GM23338 (cell line): ENCODE measurements around the gene EDAR. TPM values are rescaled to one million over a fixed set of nuclear protein-coding genes. Genes with fewer than 3 reads are reported as not detected.

ENCODE experiments used
- ATAC-seq: fragments of 200-7000 bp; cut with Tn5 transposase; 3 replicates; pipeline ENCODE4 v1.9.1; 2020
- DNase-seq: peaks from one replicate; pipeline ENCODE4 v3.0.0-alpha.2; 2015; ENCODE audit warnings: low spot score
- H2AFZ ChIP-seq: fragments of 200-600 bp; sonication (generic); 2 replicates; pipeline ENCODE4 v1.8.0; 2016; ENCODE audit warnings: antibody characterized with exemption, mild to moderate bottlenecking, moderate library complexity
- H3F3A ChIP-seq: fragments of 200-600 bp; sonication (generic); replicated peaks from 2 replicates; pipeline ENCODE4 v1.8.0; 2017; ENCODE audit warnings: antibody characterized with exemption, mixed run types, low read depth
- H3K27ac ChIP-seq: fragments of 200-600 bp; sonication (generic); 2 replicates; pipeline ENCODE4 v1.6.1; 2016; ENCODE audit warnings: low read depth
- H3K27me3 ChIP-seq: fragments of 200-600 bp; sonication (generic); 2 replicates; pipeline ENCODE4 v1.8.0; 2016; ENCODE audit warnings: mild to moderate bottlenecking, mixed run types, moderate library complexity; ENCODE audit not compliant: insufficient read depth
- H3K36me3 ChIP-seq: fragments of 200-600 bp; sonication (generic); 2 replicates; pipeline ENCODE4 v1.8.0; 2016; ENCODE audit warnings: mild to moderate bottlenecking; ENCODE audit not compliant: insufficient read depth
- H3K4me1 ChIP-seq: fragments of 200-600 bp; sonication (generic); 2 replicates; pipeline ENCODE4 v1.8.0; 2016; ENCODE audit warnings: mild to moderate bottlenecking, moderate library complexity; ENCODE audit not compliant: insufficient read depth
- H3K4me2 ChIP-seq: fragments of 200-600 bp; sonication (generic); 2 replicates; pipeline ENCODE4 v1.7.1; 2017; ENCODE audit warnings: mixed run types
- H3K4me3 ChIP-seq: fragments of 200-600 bp; sonication (generic); 2 replicates; pipeline ENCODE4 v1.6.1; 2016; ENCODE audit warnings: mixed run types
- H3K79me2 ChIP-seq: fragments of 200-600 bp; sonication (generic); replicated peaks from 2 replicates; pipeline ENCODE4 v1.8.0; 2017; ENCODE audit warnings: mild to moderate bottlenecking; ENCODE audit not compliant: insufficient read depth
- H3K9me2 ChIP-seq: fragments of 200-600 bp; sonication (generic); 2 replicates; pipeline ENCODE4 v1.8.0; 2017; ENCODE audit not compliant: insufficient read depth
- H4K20me1 ChIP-seq: fragments of 200-600 bp; sonication (generic); replicated peaks from 2 replicates; pipeline ENCODE4 v1.8.0; 2017; ENCODE audit warnings: mild to moderate bottlenecking; ENCODE audit not compliant: insufficient read depth
- H3K27ac Mint-ChIP-seq: 2 replicates; pipeline ENCODE4 v1.8.0; 2020; ENCODE audit warnings: inconsistent platforms, mild to moderate bottlenecking, moderate library complexity, mixed read lengths
- H3K27me3 Mint-ChIP-seq: 3 replicates; pipeline ENCODE4 v1.8.0; 2022; ENCODE audit warnings: low read depth, mild to moderate bottlenecking, moderate library complexity, mixed read lengths, inconsistent platforms; ENCODE audit not compliant: insufficient read depth, poor library complexity
- H3K36me3 Mint-ChIP-seq: 3 replicates; pipeline ENCODE4 v1.8.0; 2021; ENCODE audit warnings: low read depth, mild to moderate bottlenecking, inconsistent platforms, moderate library complexity, mixed read lengths
- H3K4me1 Mint-ChIP-seq: 3 replicates; pipeline ENCODE4 v1.8.0; 2020; ENCODE audit warnings: mild to moderate bottlenecking, inconsistent platforms, mixed read lengths
- H3K4me3 Mint-ChIP-seq: 3 replicates; pipeline ENCODE4 v1.8.0; 2021; ENCODE audit warnings: moderate library complexity, mild to moderate bottlenecking, inconsistent platforms, mixed read lengths
- H3K9me3 Mint-ChIP-seq: 3 replicates; pipeline ENCODE4 v1.8.0; 2020; ENCODE audit warnings: moderate library complexity, mild to moderate bottlenecking, inconsistent platforms, mixed read lengths
- CREB1 ChIP-seq: fragments of 250-450 bp; sonication (Bioruptor Pico); IDR thresholded peaks from 2 replicates; pipeline ENCODE4 v1.5.0; 2020; ENCODE audit warnings: low read depth, mild to moderate bottlenecking, moderate library complexity
- EZH2 ChIP-seq: fragments of 200-600 bp; sonication (generic); IDR thresholded peaks from one replicate; pipeline ENCODE4 v1.8.0; 2017; ENCODE audit warnings: antibody characterized with exemption, mild to moderate bottlenecking, low read depth; ENCODE audit not compliant: unreplicated experiment
- EZH2phosphoT487 ChIP-seq: fragments of 200-600 bp; sonication (generic); IDR thresholded peaks from one replicate; pipeline ENCODE4 v1.8.1; 2018; ENCODE audit warnings: antibody characterized with exemption; ENCODE audit not compliant: unreplicated experiment
- JUNB ChIP-seq: IDR thresholded peaks from one replicate; pipeline ENCODE4 v1.6.1; 2016; ENCODE audit warnings: antibody characterized with exemption; ENCODE audit not compliant: unreplicated experiment
- NANOG ChIP-seq: IDR thresholded peaks from 2 replicates; pipeline ENCODE4 v1.6.1; 2016; ENCODE audit warnings: antibody characterized with exemption, borderline replicate concordance
- POLR2AphosphoS5 ChIP-seq: IDR thresholded peaks from 2 replicates; pipeline ENCODE4 v1.6.1; 2016; ENCODE audit warnings: antibody characterized with exemption, low read depth
- STAT1 ChIP-seq: IDR thresholded peaks from one replicate; pipeline ENCODE4 v1.6.1; 2016; ENCODE audit warnings: antibody characterized with exemption; ENCODE audit not compliant: unreplicated experiment
- ZNF114 ChIP-seq: fragments of 250-450 bp; sonication (Bioruptor Pico); IDR thresholded peaks from 2 replicates; pipeline ENCODE4 v1.5.0; 2020; ENCODE audit warnings: mild to moderate bottlenecking, moderate library complexity
- ZNF331 ChIP-seq: fragments of 250-450 bp; sonication (Bioruptor Pico); IDR thresholded peaks from 2 replicates; pipeline ENCODE4 v1.5.0; 2020; ENCODE audit warnings: low read depth, mild to moderate bottlenecking, moderate library complexity
- polyA plus RNA-seq: library from polyadenylated mRNA; unstranded; fragments of >200 nt; fragmentation: Nextera tagmentation; extraction: Ambion mirVana; gene quantifications from 2 replicates; pipeline ENCODE4 v1.2.1, GENCODE V29; 2016
- total RNA-seq: library from RNA; depleted of rRNA; stranded (reverse); fragments of >200 nt; shearing (Covaris generic); gene quantifications from 2 replicates; pipeline ENCODE4 v1.2.3, GENCODE V29; 2014
- TF ChIP-seq, protein P1 (sequence below): fragments of 250-450 bp; sonication (Bioruptor Pico); IDR thresholded peaks from 2 replicates; pipeline ENCODE4 v1.5.0; 2020; ENCODE audit warnings: mild to moderate bottlenecking, moderate library complexity
- TF ChIP-seq, protein P2 (sequence below): IDR thresholded peaks from 2 replicates; pipeline ENCODE4 v1.6.1; 2016; ENCODE audit warnings: antibody characterized with exemption
- TF ChIP-seq, protein P3 (sequence below): IDR thresholded peaks from one replicate; pipeline ENCODE4 v1.6.1; 2018; ENCODE audit warnings: antibody characterized with exemption; ENCODE audit not compliant: unreplicated experiment
- TF ChIP-seq, protein P4 (sequence below), 2 experiments: fragments of 200-600 bp in 1 of 2; sonication (generic) in 1 of 2; conservative IDR thresholded peaks; 2 replicates each; pipeline versions ENCODE4 v1.5.1 to v1.6.1; 2016 to 2017; ENCODE audit warnings: antibody characterized with exemption in 2 of 2, low read depth in 2 of 2, mild to moderate bottlenecking in 2 of 2, moderate library complexity in 1 of 2

The EDAR gene
- total and polyA plus RNA-seq, 2 experiments from 2014 or later: not detected

DNA sequence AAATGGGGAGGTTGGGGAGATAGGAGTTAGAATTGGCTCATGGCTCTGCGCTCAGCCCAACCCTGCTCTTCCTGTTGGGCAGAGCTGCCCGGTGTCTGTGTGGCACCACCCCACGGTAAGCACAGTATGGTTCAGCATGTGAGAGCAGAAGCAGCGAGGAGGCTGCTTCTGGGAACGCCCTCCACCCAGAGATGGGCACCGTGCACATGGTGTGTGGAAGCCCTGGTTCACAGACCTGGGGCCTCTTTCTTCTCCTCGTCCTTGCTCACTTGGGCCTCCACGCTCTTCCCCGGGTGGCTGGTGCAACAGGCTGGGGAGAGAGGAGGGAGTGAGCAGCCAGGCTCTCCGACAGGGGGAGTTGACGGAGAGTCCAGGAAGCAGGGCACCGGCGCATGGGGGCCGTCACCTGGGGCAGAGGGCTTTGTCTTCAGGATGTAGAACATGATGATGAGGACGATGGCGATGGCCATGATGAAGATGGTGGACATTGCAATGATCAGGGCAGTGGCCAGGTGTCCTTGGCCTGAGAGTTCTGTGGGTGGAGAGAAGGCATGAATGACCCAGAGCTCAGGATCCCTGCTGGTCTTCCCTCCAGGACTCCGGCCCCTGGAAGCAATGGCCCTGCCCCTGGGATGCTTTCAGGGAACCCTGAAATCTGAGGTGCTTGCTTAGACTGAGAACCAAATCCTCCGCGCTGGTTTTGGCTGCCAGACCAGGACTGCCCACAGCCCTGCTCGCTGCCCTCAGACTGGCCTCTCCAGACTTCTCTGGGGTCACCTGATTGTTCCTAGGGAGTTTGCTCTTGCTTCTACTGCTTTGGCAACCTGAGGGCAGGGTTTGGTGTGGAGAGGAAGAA is 78.3 kb downstream of the EDAR start:
- H3K4me1 ChIP-seq: no peaks in the 10 kb centered on the region
- H2AFZ ChIP-seq: no peak overlapping the region
- Mint-ChIP-seq H3K9me3 (no peaks in the 10 kb centered on the region), H3K27me3 (no peaks in the 10 kb centered on the region), H3K4me3 (no peak overlapping the region), H3K27ac (no peak overlapping the region), H3K4me1 (no peaks in the 10 kb centered on the region; the same call in 2 of the 3 replicates), H3K36me3 (no peaks in the 10 kb centered on the region; the same call in 2 of the 3 replicates)
- H3K9me2 ChIP-seq: no peaks in the 10 kb centered on the region
- TF ChIP-seq, protein P1, sequence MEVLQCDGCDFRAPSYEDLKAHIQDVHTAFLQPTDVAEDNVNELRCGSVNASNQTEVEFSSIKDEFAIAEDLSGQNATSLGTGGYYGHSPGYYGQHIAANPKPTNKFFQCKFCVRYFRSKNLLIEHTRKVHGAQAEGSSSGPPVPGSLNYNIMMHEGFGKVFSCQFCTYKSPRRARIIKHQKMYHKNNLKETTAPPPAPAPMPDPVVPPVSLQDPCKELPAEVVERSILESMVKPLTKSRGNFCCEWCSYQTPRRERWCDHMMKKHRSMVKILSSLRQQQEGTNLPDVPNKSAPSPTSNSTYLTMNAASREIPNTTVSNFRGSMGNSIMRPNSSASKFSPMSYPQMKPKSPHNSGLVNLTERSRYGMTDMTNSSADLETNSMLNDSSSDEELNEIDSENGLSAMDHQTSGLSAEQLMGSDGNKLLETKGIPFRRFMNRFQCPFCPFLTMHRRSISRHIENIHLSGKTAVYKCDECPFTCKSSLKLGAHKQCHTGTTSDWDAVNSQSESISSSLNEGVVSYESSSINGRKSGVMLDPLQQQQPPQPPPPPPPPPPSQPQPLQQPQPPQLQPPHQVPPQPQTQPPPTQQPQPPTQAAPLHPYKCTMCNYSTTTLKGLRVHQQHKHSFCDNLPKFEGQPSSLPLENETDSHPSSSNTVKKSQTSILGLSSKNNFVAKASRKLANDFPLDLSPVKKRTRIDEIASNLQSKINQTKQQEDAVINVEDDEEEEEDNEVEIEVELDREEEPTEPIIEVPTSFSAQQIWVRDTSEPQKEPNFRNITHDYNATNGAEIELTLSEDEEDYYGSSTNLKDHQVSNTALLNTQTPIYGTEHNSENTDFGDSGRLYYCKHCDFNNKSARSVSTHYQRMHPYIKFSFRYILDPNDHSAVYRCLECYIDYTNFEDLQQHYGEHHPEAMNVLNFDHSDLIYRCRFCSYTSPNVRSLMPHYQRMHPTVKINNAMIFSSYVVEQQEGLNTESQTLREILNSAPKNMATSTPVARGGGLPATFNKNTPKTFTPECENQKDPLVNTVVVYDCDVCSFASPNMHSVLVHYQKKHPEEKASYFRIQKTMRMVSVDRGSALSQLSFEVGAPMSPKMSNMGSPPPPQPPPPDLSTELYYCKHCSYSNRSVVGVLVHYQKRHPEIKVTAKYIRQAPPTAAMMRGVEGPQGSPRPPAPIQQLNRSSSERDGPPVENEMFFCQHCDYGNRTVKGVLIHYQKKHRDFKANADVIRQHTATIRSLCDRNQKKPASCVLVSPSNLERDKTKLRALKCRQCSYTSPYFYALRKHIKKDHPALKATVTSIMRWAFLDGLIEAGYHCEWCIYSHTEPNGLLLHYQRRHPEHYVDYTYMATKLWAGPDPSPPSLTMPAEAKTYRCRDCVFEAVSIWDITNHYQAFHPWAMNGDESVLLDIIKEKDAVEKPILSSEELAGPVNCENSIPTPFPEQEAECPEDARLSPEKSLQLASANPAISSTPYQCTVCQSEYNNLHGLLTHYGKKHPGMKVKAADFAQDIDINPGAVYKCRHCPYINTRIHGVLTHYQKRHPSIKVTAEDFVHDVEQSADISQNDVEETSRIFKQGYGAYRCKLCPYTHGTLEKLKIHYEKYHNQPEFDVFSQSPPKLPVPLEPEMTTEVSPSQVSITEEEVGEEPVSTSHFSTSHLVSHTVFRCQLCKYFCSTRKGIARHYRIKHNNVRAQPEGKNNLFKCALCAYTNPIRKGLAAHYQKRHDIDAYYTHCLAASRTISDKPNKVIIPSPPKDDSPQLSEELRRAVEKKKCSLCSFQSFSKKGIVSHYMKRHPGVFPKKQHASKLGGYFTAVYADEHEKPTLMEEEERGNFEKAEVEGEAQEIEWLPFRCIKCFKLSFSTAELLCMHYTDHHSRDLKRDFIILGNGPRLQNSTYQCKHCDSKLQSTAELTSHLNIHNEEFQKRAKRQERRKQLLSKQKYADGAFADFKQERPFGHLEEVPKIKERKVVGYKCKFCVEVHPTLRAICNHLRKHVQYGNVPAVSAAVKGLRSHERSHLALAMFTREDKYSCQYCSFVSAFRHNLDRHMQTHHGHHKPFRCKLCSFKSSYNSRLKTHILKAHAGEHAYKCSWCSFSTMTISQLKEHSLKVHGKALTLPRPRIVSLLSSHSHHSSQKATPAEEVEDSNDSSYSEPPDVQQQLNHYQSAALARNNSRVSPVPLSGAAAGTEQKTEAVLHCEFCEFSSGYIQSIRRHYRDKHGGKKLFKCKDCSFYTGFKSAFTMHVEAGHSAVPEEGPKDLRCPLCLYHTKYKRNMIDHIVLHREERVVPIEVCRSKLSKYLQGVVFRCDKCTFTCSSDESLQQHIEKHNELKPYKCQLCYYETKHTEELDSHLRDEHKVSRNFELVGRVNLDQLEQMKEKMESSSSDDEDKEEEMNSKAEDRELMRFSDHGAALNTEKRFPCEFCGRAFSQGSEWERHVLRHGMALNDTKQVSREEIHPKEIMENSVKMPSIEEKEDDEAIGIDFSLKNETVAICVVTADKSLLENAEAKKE (CRISPR knock-in tag): no peak
- no peak for TF ChIP-seq POLR2AphosphoS5
- TF ChIP-seq EZH2: no peak
- TF ChIP-seq, protein P2, sequence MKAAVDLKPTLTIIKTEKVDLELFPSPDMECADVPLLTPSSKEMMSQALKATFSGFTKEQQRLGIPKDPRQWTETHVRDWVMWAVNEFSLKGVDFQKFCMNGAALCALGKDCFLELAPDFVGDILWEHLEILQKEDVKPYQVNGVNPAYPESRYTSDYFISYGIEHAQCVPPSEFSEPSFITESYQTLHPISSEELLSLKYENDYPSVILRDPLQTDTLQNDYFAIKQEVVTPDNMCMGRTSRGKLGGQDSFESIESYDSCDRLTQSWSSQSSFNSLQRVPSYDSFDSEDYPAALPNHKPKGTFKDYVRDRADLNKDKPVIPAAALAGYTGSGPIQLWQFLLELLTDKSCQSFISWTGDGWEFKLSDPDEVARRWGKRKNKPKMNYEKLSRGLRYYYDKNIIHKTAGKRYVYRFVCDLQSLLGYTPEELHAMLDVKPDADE: no peak
- TF ChIP-seq EZH2phosphoT487: no peak
- TF ChIP-seq CREB1 (CRISPR knock-in tag): no peak
- no peak for TF ChIP-seq ZNF331 (CRISPR knock-in tag)
- TF ChIP-seq ZNF114 (CRISPR knock-in tag): no peak
- TF ChIP-seq, protein P3, sequence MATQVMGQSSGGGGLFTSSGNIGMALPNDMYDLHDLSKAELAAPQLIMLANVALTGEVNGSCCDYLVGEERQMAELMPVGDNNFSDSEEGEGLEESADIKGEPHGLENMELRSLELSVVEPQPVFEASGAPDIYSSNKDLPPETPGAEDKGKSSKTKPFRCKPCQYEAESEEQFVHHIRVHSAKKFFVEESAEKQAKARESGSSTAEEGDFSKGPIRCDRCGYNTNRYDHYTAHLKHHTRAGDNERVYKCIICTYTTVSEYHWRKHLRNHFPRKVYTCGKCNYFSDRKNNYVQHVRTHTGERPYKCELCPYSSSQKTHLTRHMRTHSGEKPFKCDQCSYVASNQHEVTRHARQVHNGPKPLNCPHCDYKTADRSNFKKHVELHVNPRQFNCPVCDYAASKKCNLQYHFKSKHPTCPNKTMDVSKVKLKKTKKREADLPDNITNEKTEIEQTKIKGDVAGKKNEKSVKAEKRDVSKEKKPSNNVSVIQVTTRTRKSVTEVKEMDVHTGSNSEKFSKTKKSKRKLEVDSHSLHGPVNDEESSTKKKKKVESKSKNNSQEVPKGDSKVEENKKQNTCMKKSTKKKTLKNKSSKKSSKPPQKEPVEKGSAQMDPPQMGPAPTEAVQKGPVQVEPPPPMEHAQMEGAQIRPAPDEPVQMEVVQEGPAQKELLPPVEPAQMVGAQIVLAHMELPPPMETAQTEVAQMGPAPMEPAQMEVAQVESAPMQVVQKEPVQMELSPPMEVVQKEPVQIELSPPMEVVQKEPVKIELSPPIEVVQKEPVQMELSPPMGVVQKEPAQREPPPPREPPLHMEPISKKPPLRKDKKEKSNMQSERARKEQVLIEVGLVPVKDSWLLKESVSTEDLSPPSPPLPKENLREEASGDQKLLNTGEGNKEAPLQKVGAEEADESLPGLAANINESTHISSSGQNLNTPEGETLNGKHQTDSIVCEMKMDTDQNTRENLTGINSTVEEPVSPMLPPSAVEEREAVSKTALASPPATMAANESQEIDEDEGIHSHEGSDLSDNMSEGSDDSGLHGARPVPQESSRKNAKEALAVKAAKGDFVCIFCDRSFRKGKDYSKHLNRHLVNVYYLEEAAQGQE: no peak
- TF ChIP-seq NANOG: no peak
- TF ChIP-seq JUNB: no peak
- TF ChIP-seq STAT1: no peak
- TF ChIP-seq, protein P4, sequence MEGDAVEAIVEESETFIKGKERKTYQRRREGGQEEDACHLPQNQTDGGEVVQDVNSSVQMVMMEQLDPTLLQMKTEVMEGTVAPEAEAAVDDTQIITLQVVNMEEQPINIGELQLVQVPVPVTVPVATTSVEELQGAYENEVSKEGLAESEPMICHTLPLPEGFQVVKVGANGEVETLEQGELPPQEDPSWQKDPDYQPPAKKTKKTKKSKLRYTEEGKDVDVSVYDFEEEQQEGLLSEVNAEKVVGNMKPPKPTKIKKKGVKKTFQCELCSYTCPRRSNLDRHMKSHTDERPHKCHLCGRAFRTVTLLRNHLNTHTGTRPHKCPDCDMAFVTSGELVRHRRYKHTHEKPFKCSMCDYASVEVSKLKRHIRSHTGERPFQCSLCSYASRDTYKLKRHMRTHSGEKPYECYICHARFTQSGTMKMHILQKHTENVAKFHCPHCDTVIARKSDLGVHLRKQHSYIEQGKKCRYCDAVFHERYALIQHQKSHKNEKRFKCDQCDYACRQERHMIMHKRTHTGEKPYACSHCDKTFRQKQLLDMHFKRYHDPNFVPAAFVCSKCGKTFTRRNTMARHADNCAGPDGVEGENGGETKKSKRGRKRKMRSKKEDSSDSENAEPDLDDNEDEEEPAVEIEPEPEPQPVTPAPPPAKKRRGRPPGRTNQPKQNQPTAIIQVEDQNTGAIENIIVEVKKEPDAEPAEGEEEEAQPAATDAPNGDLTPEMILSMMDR (conservative IDR thresholded peaks at IDR 0.05; ENCODE audit: low read depth in 2 of 2): no peak
- no peak overlapping the region for H3K4me2 ChIP-seq
- H3F3A ChIP-seq: no peaks in the 10 kb centered on the region
- DNase-seq (no peak), ATAC-seq (no peak)
- H3K36me3 ChIP-seq: no peaks in the 10 kb centered on the region
- no peaks in the 10 kb centered on the region for H3K79me2 ChIP-seq
- no peak overlapping the region for H3K4me3 ChIP-seq
- no peaks in the 10 kb centered on the region for H4K20me1 ChIP-seq
- H3K27me3 ChIP-seq: no peaks in the 10 kb centered on the region
- H3K27ac ChIP-seq: no peak overlapping the region
